ENCODE data around the gene LPCAT1. TPM values are rescaled to one million over a fixed set of nuclear protein-coding genes. Genes with fewer than 3 reads are reported as not detected.

Gene LPCAT1
- total RNA-seq, 1 donor from 2014 or later: 108 TPM

GRCh38 chr5:1466631-1467265, 57.0 kb downstream of the LPCAT1 start:
- H3K4me3 Mint-ChIP-seq: no peak overlapping the region
- Histone ChIP-seq H3K4me3 (no peak overlapping the region), H3K27ac (no peak overlapping the region), H3K9me3 (ENCODE audit: low read depth) (no peaks in the 10 kb centered on the region), H2AFZ (replicated peaks) (no peak overlapping the region), H3K9ac (no peak overlapping the region), H3K4me2 (no peak overlapping the region), H3K79me2 (ENCODE audit: low read depth) (no peaks in the 10 kb centered on the region), H3K4me1 (no peaks in the 10 kb centered on the region), H4K20me1 (ENCODE audit: low read depth) (no peaks in the 10 kb centered on the region), H3K36me3 (no peaks in the 10 kb centered on the region), H3F3A (ENCODE audit: low read depth) (peaks cover 19% of the 10 kb centered on the region), H3K27me3 (no peaks in the 10 kb centered on the region)
- peaks cover 22% of the 10 kb centered on the region for H3K4me1 Mint-ChIP-seq
- H3K9me3 Mint-ChIP-seq: peaks cover 9% of the 10 kb centered on the region
- H3K27me3 Mint-ChIP-seq (ENCODE audit: insufficient read depth, low read depth): peaks cover 21% of the 10 kb centered on the region
- TF ChIP-seq EZH2phosphoT487 (IDR thresholded peaks at IDR 0.05) (no peak), EZH2 (IDR thresholded peaks at IDR 0.05) (no peak), CTCF (IDR thresholded peaks at IDR 0.05) (no peak)
- peaks cover 27% of the 10 kb centered on the region for H3K36me3 Mint-ChIP-seq
- DNase-seq (ENCODE audit: low spot score): no peak
- no peak overlapping the region for H3K27ac Mint-ChIP-seq

GRCh38 chr5:1465966-1466471, 57.7 kb downstream of the LPCAT1 start:
- Histone ChIP-seq H3K4me3 (no peak overlapping the region), H3K4me1 (no peaks in the 10 kb centered on the region), H4K20me1 (ENCODE audit: low read depth) (no peaks in the 10 kb centered on the region), H3K9ac (no peak overlapping the region), H3K27ac (no peak overlapping the region), H2AFZ (replicated peaks) (no peak overlapping the region), H3K9me3 (ENCODE audit: low read depth) (no peaks in the 10 kb centered on the region), H3K79me2 (ENCODE audit: low read depth) (no peaks in the 10 kb centered on the region), H3K4me2 (no peak overlapping the region), H3K27me3 (no peaks in the 10 kb centered on the region), H3F3A (ENCODE audit: low read depth) (peaks cover 19% of the 10 kb centered on the region), H3K36me3 (no peaks in the 10 kb centered on the region)
- no peak overlapping the region for H3K4me3 Mint-ChIP-seq
- peaks cover 9% of the 10 kb centered on the region for H3K9me3 Mint-ChIP-seq
- no peak overlapping the region for H3K27ac Mint-ChIP-seq
- no peak for TF ChIP-seq EZH2 (IDR thresholded peaks at IDR 0.05)
- TF ChIP-seq CTCF (IDR thresholded peaks at IDR 0.05): no peak
- TF ChIP-seq EZH2phosphoT487 (IDR thresholded peaks at IDR 0.05): no peak
- no peak for DNase-seq (ENCODE audit: low spot score)
- H3K4me1 Mint-ChIP-seq: peaks cover 22% of the 10 kb centered on the region
- peaks cover 27% of the 10 kb centered on the region for H3K36me3 Mint-ChIP-seq
- peaks cover 21% of the 10 kb centered on the region for H3K27me3 Mint-ChIP-seq (ENCODE audit: insufficient read depth, low read depth)

DNA sequence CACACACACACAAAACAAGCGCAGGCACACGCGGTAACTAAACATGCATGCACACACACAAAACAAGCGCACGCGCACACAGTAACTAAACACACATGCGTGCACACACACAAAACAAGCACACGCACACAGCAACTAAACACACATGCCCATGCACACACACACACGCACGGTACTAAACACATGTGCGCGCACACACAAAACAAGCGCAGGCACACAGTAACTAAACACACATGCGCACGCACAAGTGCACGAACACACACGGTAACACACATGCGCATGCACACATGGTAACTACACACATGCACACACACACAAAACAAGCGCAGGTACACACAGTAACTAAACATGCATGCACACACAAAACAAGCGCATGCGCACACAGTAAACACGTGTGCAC, 58.6 kb downstream of the LPCAT1 start:
- peaks cover 30% of the 10 kb centered on the region for H3K36me3 Mint-ChIP-seq
- H3K4me3 Mint-ChIP-seq: no peak overlapping the region
- H3K4me1 Mint-ChIP-seq: peaks cover 16% of the 10 kb centered on the region
- no peak overlapping the region for H3K27ac Mint-ChIP-seq
- Histone ChIP-seq H2AFZ (replicated peaks) (no peak overlapping the region), H3F3A (ENCODE audit: low read depth) (peaks cover 22% of the 10 kb centered on the region), H4K20me1 (ENCODE audit: low read depth) (no peaks in the 10 kb centered on the region), H3K27ac (no peak overlapping the region), H3K4me3 (no peak overlapping the region), H3K9me3 (ENCODE audit: low read depth) (no peaks in the 10 kb centered on the region), H3K79me2 (ENCODE audit: low read depth) (no peaks in the 10 kb centered on the region), H3K4me2 (no peak overlapping the region), H3K27me3 (no peaks in the 10 kb centered on the region), H3K4me1 (no peaks in the 10 kb centered on the region), H3K36me3 (no peaks in the 10 kb centered on the region), H3K9ac (no peak overlapping the region)
- peaks cover 9% of the 10 kb centered on the region for H3K9me3 Mint-ChIP-seq
- DNase-seq (ENCODE audit: low spot score): no peak
- H3K27me3 Mint-ChIP-seq (ENCODE audit: insufficient read depth, low read depth): peaks cover 21% of the 10 kb centered on the region
- TF ChIP-seq EZH2 (IDR thresholded peaks at IDR 0.05) (no peak), CTCF (IDR thresholded peaks at IDR 0.05) (no peak), EZH2phosphoT487 (IDR thresholded peaks at IDR 0.05) (no peak)

Data from neural progenitor cell (in vitro differentiated cells).